ENCODE measurements around the gene TMEM212. TPM values are rescaled to one million over a fixed set of nuclear protein-coding genes. Genes with fewer than 3 reads are reported as not detected.

Gene TMEM212
- total RNA-seq, 1 donor from 2014 or later = not detected

DNA sequence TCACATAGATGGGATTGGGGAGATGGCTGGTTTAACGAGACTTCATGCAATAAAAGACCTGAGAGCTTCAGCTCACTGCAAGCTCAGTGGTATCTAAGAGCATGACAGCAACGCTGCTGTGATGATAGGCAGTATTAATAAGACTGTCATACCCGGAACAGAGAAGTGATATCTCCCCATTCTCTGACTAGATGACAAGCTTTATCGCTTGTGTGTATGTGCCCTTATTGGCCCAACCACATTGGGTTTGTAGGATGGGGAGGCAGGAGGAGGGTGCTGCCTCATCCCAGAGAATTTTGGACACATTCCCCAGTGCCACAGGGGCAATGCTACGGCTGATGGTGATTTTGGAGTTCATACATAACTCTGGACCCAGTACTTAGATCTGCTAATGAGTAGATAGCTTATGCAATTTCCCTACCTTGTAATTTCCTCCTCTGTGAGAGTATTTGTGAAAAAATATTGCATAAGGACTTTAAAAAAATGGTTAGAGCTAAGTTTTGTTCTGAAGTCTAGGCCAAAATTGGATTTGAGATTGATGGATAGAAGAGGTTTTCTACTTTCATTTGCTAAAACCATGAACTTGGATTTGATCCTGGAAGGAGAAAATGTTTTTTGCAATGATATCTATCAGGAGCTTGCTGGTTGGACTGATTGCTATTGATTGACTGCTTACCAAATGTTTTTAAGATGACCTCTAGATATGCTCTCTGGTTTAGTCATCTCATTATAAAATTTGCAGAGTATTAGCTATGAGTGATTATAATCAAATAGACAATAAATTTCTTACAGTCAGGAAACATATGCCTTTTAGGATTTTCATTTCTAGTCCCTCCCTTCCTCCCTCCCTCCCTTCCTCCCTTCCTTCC, 14.0 kb upstream of the TMEM212 start:
- TF ChIP-seq, protein P1, sequence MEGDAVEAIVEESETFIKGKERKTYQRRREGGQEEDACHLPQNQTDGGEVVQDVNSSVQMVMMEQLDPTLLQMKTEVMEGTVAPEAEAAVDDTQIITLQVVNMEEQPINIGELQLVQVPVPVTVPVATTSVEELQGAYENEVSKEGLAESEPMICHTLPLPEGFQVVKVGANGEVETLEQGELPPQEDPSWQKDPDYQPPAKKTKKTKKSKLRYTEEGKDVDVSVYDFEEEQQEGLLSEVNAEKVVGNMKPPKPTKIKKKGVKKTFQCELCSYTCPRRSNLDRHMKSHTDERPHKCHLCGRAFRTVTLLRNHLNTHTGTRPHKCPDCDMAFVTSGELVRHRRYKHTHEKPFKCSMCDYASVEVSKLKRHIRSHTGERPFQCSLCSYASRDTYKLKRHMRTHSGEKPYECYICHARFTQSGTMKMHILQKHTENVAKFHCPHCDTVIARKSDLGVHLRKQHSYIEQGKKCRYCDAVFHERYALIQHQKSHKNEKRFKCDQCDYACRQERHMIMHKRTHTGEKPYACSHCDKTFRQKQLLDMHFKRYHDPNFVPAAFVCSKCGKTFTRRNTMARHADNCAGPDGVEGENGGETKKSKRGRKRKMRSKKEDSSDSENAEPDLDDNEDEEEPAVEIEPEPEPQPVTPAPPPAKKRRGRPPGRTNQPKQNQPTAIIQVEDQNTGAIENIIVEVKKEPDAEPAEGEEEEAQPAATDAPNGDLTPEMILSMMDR (IDR thresholded peaks at IDR 0.05; ENCODE audit: partially characterized antibody, unreplicated experiment) = no peak
- H3K9me3 Mint-ChIP-seq (ENCODE audit: unreplicated experiment) = peaks cover 8% of the 10 kb centered on the region
- peaks cover 44% of the 10 kb centered on the region for H3K4me1 Mint-ChIP-seq (ENCODE audit: low read depth, unreplicated experiment)
- no peak for DNase-seq
- peak overlapping the region; percentile 95 for H3K27ac Mint-ChIP-seq (ENCODE audit: unreplicated experiment)
- H3K27me3 Mint-ChIP-seq (ENCODE audit: unreplicated experiment) = peaks cover 9% of the 10 kb centered on the region
- H3K4me3 Mint-ChIP-seq (ENCODE audit: unreplicated experiment) = no peak overlapping the region
- H3K36me3 Mint-ChIP-seq (ENCODE audit: unreplicated experiment) = no peaks in the 10 kb centered on the region

DNA sequence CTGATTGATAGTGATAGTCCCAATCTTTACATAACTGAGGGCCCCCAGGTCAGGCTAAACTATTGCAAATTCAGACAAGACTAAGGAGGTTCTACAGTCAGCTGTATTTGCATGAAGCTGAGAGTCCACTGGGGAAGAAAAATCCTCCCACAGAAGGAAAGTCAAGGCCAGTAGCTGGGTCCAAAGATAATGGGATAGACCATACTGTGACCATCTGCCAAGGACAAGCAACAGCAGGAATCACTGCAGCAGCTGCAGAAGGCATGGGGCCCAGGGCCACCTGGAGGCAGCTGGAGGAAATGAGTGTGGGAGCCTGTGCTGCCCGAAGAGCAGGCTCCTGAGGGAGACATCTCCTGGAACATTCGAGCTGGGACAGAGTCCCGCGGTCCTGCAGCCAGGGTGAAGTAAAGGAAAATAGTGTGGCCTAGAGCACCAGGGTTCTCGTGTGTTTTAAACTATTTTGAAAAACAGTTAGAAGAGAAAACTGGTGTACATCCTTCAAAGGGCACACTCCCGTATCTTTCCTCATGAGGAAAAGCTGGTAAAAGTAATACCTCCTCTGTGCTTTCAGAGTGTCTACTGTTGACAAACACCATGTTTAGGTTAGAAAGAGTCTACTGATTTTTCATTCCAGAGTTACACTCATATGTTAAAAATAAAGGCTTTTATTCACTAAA, 13.2 kb upstream of the TMEM212 start:
- DNase-seq = peak; percentile 77
- Mint-ChIP-seq H3K27ac (ENCODE audit: unreplicated experiment) (peak overlapping the region; percentile 95), H3K9me3 (ENCODE audit: unreplicated experiment) (peaks cover 8% of the 10 kb centered on the region), H3K27me3 (ENCODE audit: unreplicated experiment) (peaks cover 9% of the 10 kb centered on the region), H3K36me3 (ENCODE audit: unreplicated experiment) (no peaks in the 10 kb centered on the region), H3K4me3 (ENCODE audit: unreplicated experiment) (peak overlapping the region; percentile 49), H3K4me1 (ENCODE audit: low read depth, unreplicated experiment) (peaks cover 50% of the 10 kb centered on the region)
- TF ChIP-seq, protein P1 (IDR thresholded peaks at IDR 0.05; ENCODE audit: partially characterized antibody, unreplicated experiment) = peak; percentile 63

DNA sequence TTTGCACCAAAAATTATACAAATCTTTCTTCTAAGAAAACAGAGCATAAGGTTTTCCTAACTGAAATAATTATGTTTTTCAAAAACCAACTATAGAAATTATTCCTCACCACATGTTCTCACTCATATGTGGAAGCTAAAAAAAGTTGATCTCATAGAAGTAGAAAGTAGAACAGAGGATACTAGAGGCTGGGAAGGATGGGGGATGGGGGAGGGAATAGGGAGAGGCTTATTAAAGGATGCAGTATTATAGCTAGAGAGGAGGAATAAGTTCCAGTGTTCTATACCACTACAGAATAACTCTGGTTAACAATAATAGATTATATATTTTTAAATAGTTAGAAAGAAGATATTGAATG, 12.7 kb upstream of the TMEM212 start:
- Mint-ChIP-seq H3K9me3 (ENCODE audit: unreplicated experiment) (peaks cover 8% of the 10 kb centered on the region), H3K27me3 (ENCODE audit: unreplicated experiment) (peaks cover 9% of the 10 kb centered on the region), H3K36me3 (ENCODE audit: unreplicated experiment) (no peaks in the 10 kb centered on the region), H3K4me3 (ENCODE audit: unreplicated experiment) (peak overlapping the region; percentile 49), H3K4me1 (ENCODE audit: low read depth, unreplicated experiment) (peaks cover 46% of the 10 kb centered on the region), H3K27ac (ENCODE audit: unreplicated experiment) (peak overlapping the region; percentile 95)
- DNase-seq = no peak
- TF ChIP-seq, protein P1 (IDR thresholded peaks at IDR 0.05; ENCODE audit: partially characterized antibody, unreplicated experiment) = no peak

DNA sequence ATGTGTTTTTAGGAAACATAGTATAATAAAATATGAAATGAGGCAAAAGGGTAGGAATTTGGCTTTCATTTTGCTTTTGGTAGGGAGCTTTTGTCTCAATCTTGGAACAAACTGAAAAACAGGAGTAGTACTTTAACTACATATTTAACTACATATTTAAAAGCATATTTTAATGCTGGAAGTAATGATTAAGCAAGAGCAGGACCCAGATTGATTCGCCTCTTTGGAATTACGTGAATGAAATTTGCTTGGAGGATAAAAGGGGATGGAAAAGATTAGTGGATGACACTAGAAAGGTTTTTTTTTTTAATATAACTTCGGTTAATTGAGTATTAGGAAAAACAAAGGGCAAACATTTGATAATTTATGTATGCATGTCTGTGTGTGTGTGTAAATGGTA, 11.2 kb upstream of the TMEM212 start:
- no peak for DNase-seq
- Mint-ChIP-seq H3K36me3 (ENCODE audit: unreplicated experiment) (no peaks in the 10 kb centered on the region), H3K4me3 (ENCODE audit: unreplicated experiment) (no peak overlapping the region), H3K4me1 (ENCODE audit: low read depth, unreplicated experiment) (peaks cover 39% of the 10 kb centered on the region), H3K27ac (ENCODE audit: unreplicated experiment) (no peak overlapping the region), H3K27me3 (ENCODE audit: unreplicated experiment) (peaks cover 11% of the 10 kb centered on the region), H3K9me3 (ENCODE audit: unreplicated experiment) (peaks cover 8% of the 10 kb centered on the region)
- TF ChIP-seq, protein P1 (IDR thresholded peaks at IDR 0.05; ENCODE audit: partially characterized antibody, unreplicated experiment) = no peak

DNA sequence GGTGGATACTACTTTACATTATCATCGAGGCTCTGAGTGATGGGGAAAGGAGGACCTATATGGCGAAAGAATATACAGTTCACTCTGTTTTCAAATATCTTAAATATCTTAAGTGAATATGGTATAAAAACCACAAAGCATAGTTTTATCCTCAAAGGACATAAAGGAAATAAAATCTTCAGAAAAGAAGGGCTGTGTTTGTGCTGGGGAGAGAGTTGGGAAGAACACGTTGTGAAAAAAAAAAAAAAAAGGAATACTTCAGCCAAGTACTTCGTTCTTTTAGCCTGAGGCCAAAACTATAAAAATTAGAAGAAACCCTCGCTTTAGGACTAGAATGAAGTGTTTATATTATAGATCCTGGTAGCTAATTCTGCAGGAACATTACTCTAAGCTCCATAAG, 10.2 kb upstream of the TMEM212 start:
- Mint-ChIP-seq H3K27me3 (ENCODE audit: unreplicated experiment) (peaks cover 11% of the 10 kb centered on the region), H3K4me1 (ENCODE audit: low read depth, unreplicated experiment) (peaks cover 32% of the 10 kb centered on the region), H3K9me3 (ENCODE audit: unreplicated experiment) (peaks cover 8% of the 10 kb centered on the region), H3K36me3 (ENCODE audit: unreplicated experiment) (no peaks in the 10 kb centered on the region), H3K27ac (ENCODE audit: unreplicated experiment) (no peak overlapping the region), H3K4me3 (ENCODE audit: unreplicated experiment) (no peak overlapping the region)
- TF ChIP-seq, protein P1 (IDR thresholded peaks at IDR 0.05; ENCODE audit: partially characterized antibody, unreplicated experiment) = no peak
- DNase-seq = no peak

Data from glutamatergic neuron (in vitro differentiated cells).